Prostate gland (tissue), 2 donors: ENCODE results near the gene DGKE. TPM values are rescaled to one million over a fixed set of nuclear protein-coding genes. Genes with fewer than 3 reads are reported as not detected.
A peak's percentile ranks its signal among the peaks of the same experiment; 100 is the strongest.

ENCODE experiments used
- DNase-seq: peaks from one replicate; pipeline ENCODE4 v3.0.0-alpha.2; 2019; ENCODE audit warnings: low spot score
- H3K27ac ChIP-seq, 2 donors: fragments of 200-600 bp; sonication (generic); 2 replicates each; pipeline ENCODE4 v1.5.1; 2017 to 2019
- H3K27me3 ChIP-seq: fragments of 200-600 bp; sonication (generic); replicated peaks from 2 replicates; pipeline ENCODE4 v1.5.1; 2019; ENCODE audit not compliant: insufficient read depth
- H3K36me3 ChIP-seq, 2 donors: fragments of 200-600 bp; sonication (generic); 1 replicate in 1 of 2; 2 replicates in 1 of 2; pipeline versions ENCODE4 v1.5.1 to v1.8.1; 2017 to 2019
- H3K4me1 ChIP-seq: fragments of 200-600 bp; sonication (generic); replicated peaks from 2 replicates; pipeline ENCODE4 v1.5.1; 2019
- H3K4me3 ChIP-seq, 2 donors: fragments of 200-600 bp; sonication (generic); 2 replicates each; pipeline ENCODE4 v1.5.1; 2017 to 2019
- H3K9me3 ChIP-seq: fragments of 200-600 bp; sonication (generic); 2 replicates; pipeline ENCODE4 v1.5.1; 2017
- POLR2A ChIP-seq: fragments of 450-650 bp; IDR thresholded peaks from one replicate; pipeline ENCODE4 v1.6.1; 2016; ENCODE audit warnings: antibody characterized with exemption, mild to moderate bottlenecking
- POLR2AphosphoS5 ChIP-seq: sonication (generic); formaldehyde crosslinking; IDR thresholded peaks from one replicate; pipeline ENCODE4 v1.6.1; 2017; ENCODE audit warnings: antibody characterized with exemption
- WGBS: methylation state at CpG from one replicate; pipeline ENCODE4 v1.1.5; 2018; 5-methylcytosine and 5-hydroxymethylcytosine counted together
- intact Hi-C: fragments of 100-400 bp; cut with DNase I; formaldehyde crosslinking; loops from one replicate; pipeline ENCODE4 v1.14.2; 2022
- total RNA-seq, 2 donors: library from RNA; depleted of rRNA; stranded (reverse); fragments of >200 nt; gene quantifications; one replicate each; pipeline ENCODE4 v1.1.0, GENCODE V29; 2016
- TF ChIP-seq, protein P1 (sequence below), 4 experiments: fragments of 200-600 bp in 2 of 4; fragments of 450-650 bp in 2 of 4; sonication (generic) in 2 of 4; IDR thresholded peaks; 1 replicate in 3 of 4; 2 replicates in 1 of 4; pipeline ENCODE4 v1.5.1; 2016 to 2019; ENCODE audit warnings: antibody characterized with exemption in 4 of 4, mild to moderate bottlenecking in 2 of 4, moderate library complexity in 2 of 4

The DGKE gene
- total RNA-seq, 2 donors from 2014 or later, result 7.7 to 13.3 TPM

DNA sequence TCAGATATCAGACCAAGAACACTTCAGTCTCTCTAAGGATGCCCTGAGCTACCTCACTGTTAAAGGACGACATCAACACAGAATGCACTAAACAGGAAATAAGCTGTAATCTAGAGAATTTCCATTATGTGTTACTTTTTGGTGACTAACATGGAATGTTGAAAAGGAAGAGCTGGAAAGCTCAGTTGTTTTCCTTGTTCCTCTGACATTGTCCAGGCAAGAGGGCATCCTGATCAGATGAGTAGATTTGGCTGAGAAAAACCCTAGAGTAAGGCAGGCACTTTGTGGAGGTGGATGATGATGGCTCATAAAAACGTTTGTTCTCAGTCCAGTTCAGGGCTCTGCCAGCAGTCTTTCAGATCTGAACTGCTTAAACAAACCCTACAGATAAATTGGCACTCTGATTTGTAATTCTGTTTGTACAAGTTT, 34.0 kb downstream of the DGKE start:
- TF ChIP-seq POLR2A (no peak), POLR2AphosphoS5 (peak; percentile 64)
- TF ChIP-seq, protein P1, sequence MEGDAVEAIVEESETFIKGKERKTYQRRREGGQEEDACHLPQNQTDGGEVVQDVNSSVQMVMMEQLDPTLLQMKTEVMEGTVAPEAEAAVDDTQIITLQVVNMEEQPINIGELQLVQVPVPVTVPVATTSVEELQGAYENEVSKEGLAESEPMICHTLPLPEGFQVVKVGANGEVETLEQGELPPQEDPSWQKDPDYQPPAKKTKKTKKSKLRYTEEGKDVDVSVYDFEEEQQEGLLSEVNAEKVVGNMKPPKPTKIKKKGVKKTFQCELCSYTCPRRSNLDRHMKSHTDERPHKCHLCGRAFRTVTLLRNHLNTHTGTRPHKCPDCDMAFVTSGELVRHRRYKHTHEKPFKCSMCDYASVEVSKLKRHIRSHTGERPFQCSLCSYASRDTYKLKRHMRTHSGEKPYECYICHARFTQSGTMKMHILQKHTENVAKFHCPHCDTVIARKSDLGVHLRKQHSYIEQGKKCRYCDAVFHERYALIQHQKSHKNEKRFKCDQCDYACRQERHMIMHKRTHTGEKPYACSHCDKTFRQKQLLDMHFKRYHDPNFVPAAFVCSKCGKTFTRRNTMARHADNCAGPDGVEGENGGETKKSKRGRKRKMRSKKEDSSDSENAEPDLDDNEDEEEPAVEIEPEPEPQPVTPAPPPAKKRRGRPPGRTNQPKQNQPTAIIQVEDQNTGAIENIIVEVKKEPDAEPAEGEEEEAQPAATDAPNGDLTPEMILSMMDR (IDR thresholded peaks at IDR 0.05), result no peak
- Histone ChIP-seq H3K9me3 (no peaks in the 10 kb centered on the region), H3K4me1 (no peaks in the 10 kb centered on the region), H3K27ac (no peak overlapping the region), H3K4me3 (no peak overlapping the region), H3K36me3 (no peaks in the 10 kb centered on the region), H3K27me3 (no peaks in the 10 kb centered on the region)
- DNase-seq, result peak; percentile 21
- WGBS, result 5% methylated on average over 2 of the region's 2 CpGs
- intact Hi-C loops, result no loop called here

DNA sequence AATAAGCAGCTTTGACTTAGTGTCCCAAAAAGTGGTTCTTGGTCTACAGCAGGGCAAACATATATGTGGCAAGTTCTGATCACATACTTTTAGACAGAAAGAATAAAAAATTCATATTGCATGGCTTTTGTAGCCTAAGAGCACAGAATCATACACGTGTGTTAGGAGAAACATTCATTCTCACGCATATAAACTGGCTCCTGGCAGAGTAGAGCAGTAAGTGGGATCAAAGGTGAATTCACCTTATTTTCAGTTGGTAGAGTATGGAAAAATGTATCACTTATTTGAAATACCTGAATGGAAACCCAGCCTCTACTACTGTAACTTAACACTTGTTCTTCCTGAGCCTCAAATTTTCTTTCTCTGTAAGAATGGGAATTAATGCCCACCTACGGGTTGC, 34.8 kb downstream of the DGKE start:
- DNase-seq, result no peak
- no peak for TF ChIP-seq POLR2AphosphoS5
- no peak for TF ChIP-seq POLR2A
- TF ChIP-seq, protein P1 (IDR thresholded peaks at IDR 0.05), result no peak
- 81% methylated on average over 3 of the region's 3 CpGs for WGBS
- H3K27ac ChIP-seq, result no peak overlapping the region
- H3K9me3 ChIP-seq, result no peaks in the 10 kb centered on the region
- H3K36me3 ChIP-seq, result no peaks in the 10 kb centered on the region
- intact Hi-C loops, result no loop called here
- H3K4me1 ChIP-seq, result no peaks in the 10 kb centered on the region
- H3K4me3 ChIP-seq, result no peak overlapping the region
- no peaks in the 10 kb centered on the region for H3K27me3 ChIP-seq

DNA sequence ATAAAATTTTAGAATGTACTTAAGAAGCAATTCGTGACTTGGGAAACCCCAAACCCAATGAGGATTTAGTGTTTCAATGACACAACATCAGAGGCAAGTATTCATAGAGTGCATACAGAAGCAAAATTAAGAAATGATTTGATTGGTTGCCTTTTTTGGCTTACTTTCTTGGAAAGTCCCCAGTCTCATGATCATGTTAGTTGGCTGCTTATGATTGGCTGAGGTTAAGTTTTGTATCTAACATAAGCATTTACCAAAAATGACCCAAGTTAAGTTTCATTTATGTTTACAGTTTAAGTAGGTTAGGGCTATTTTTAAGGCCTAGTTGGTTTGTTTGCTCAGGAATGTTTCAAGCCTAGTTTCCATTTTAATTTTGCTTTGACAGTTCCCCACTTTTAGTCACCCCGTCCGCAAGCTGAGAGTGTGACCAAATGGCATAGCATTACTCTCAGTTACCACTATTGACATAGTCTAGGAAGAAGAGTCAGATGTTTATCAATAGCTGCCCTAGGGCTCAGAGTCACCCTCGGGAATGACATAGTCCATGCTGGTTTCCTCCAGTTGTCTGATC, 36.2 kb downstream of the DGKE start:
- WGBS, result 90% methylated on average over 4 of the region's 4 CpGs
- H3K4me1 ChIP-seq, result no peaks in the 10 kb centered on the region
- H3K4me3 ChIP-seq, result no peak overlapping the region
- no peaks in the 10 kb centered on the region for H3K9me3 ChIP-seq
- TF ChIP-seq, protein P1 (IDR thresholded peaks at IDR 0.05), result no peak
- no peak for TF ChIP-seq POLR2A
- TF ChIP-seq POLR2AphosphoS5, result no peak
- DNase-seq, result no peak
- no peaks in the 10 kb centered on the region for H3K36me3 ChIP-seq
- intact Hi-C loops, result no loop called here
- no peak overlapping the region for H3K27ac ChIP-seq
- no peaks in the 10 kb centered on the region for H3K27me3 ChIP-seq

DNA sequence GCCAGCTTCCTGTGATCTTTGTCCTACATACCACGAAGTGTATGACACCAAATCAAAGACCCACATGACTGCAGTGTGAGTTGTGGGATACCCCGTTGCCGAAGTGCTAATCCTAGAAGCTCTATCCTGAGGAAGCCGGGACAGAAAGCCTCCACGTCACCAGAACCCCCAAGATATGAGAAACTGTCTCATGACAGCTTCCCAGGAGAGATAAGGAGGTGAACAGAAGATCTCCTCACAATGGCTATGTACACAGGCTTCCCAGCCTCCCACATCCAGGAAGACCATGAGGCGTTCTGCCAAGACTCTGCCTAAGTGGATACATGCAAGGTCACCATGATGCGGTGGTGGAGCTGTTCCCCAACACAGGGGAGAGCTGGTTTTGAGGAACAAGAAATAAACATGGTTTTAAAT, 42.8 kb downstream of the DGKE start:
- 89% methylated on average over 7 of the region's 7 CpGs for whole genome bisulfite sequencing
- TF ChIP-seq, protein P1 (IDR thresholded peaks at IDR 0.05), result no peak
- TF ChIP-seq POLR2AphosphoS5 (no peak), POLR2A (no peak)
- Histone ChIP-seq H3K27me3 (no peaks in the 10 kb centered on the region), H3K9me3 (no peaks in the 10 kb centered on the region), H3K36me3 (no peaks in the 10 kb centered on the region), H3K27ac (no peak overlapping the region), H3K4me1 (no peaks in the 10 kb centered on the region), H3K4me3 (no peak overlapping the region)
- intact Hi-C loops, result no loop called here
- DNase-seq, result no peak

DNA sequence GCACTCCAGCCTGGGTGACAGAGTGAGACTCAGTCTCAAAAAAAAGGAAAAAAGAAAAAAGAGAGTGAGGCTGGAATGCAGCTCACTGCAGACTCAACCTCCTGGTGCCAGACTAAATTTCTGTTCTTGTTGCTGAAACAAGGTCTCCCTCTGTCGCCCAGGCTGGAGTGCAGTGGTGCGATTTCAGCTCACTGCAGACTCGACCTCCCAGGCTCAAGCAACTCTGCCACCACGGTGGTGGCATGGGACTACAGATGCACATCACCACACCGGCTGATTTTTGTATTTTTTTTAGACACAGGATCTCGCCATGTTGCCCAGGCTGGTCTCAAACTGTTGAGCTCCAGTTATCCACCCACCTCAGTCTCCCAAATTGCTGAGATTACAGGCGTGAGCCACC, 45.3 kb downstream of the DGKE start:
- H3K4me3 ChIP-seq, result no peak overlapping the region

More for the DNA sequence above, 45.3 kb downstream of the DGKE start:
- TF ChIP-seq, protein P1 (IDR thresholded peaks at IDR 0.05), result no peak
- Histone ChIP-seq H3K36me3 (no peaks in the 10 kb centered on the region), H3K4me1 (no peaks in the 10 kb centered on the region), H3K27me3 (no peaks in the 10 kb centered on the region), H3K9me3 (no peaks in the 10 kb centered on the region), H3K27ac (no peak overlapping the region)
- DNase-seq, result no peak
- intact Hi-C loops, result no loop called here
- 93% methylated on average over 7 of the region's 7 CpGs for WGBS
